Hepatocyte (in vitro differentiated cells): ENCODE results near the gene HAAO. TPM values are rescaled to one million over a fixed set of nuclear protein-coding genes. Genes with fewer than 3 reads are reported as not detected.

Experiments used
- DNase-seq: peaks from one replicate; pipeline ENCODE4 v3.0.0-alpha.2; 2016; ENCODE audit warnings: low spot score
- H2AFZ ChIP-seq: fragments of 200-600 bp; sonication (generic); 2 replicates; pipeline ENCODE4 v1.6.0; 2016; ENCODE audit warnings: antibody characterized with exemption, mild to moderate bottlenecking
- H3K27ac ChIP-seq: fragments of 200-600 bp; sonication (generic); 2 replicates; pipeline ENCODE4 v1.5.1; 2016; ENCODE audit warnings: mild to moderate bottlenecking
- H3K27me3 ChIP-seq: fragments of 200-600 bp; sonication (generic); 2 replicates; pipeline ENCODE4 v1.6.1; 2016
- H3K36me3 ChIP-seq: fragments of 200-600 bp; sonication (generic); replicated peaks from 2 replicates; pipeline ENCODE4 v1.5.1; 2016; ENCODE audit warnings: low read depth; ENCODE audit not compliant: insufficient read depth
- H3K4me1 ChIP-seq: fragments of 200-600 bp; sonication (generic); 2 replicates; pipeline ENCODE4 v1.5.1; 2016; ENCODE audit warnings: mild to moderate bottlenecking, moderate library complexity; ENCODE audit not compliant: insufficient read depth
- H3K4me2 ChIP-seq: fragments of 200-600 bp; sonication (generic); 2 replicates; pipeline ENCODE4 v1.6.0; 2016
- H3K4me3 ChIP-seq: fragments of 200-600 bp; sonication (generic); 2 replicates; pipeline ENCODE4 v1.5.1; 2016; ENCODE audit warnings: mild to moderate bottlenecking
- H3K79me2 ChIP-seq: fragments of 200-600 bp; sonication (generic); 2 replicates; pipeline ENCODE4 v1.6.0; 2017; ENCODE audit warnings: mild to moderate bottlenecking
- H3K9me2 ChIP-seq: fragments of 200-600 bp; sonication (generic); replicated peaks from 2 replicates; pipeline ENCODE4 v1.6.0; 2017; ENCODE audit warnings: mild to moderate bottlenecking; ENCODE audit not compliant: insufficient read depth
- H3K9me3 ChIP-seq: fragments of 200-600 bp; sonication (generic); 2 replicates; pipeline ENCODE4 v1.5.1; 2016; ENCODE audit warnings: low read depth, mild to moderate bottlenecking
- H4K20me1 ChIP-seq: fragments of 200-600 bp; sonication (generic); 2 replicates; pipeline ENCODE4 v1.6.0; 2016; ENCODE audit warnings: mild to moderate bottlenecking; ENCODE audit not compliant: insufficient read depth, poor library complexity, severe bottlenecking
- EZH2 ChIP-seq: fragments of 200-600 bp; sonication (generic); IDR thresholded peaks from 2 replicates; pipeline ENCODE4 v1.6.1; 2016; ENCODE audit warnings: antibody characterized with exemption, mild to moderate bottlenecking, borderline replicate concordance
- EZH2phosphoT487 ChIP-seq: fragments of 200-600 bp; sonication (generic); IDR thresholded peaks from one replicate; pipeline ENCODE4 v1.6.1; 2018; ENCODE audit warnings: antibody characterized with exemption, mild to moderate bottlenecking, low read depth, moderate library complexity; ENCODE audit not compliant: unreplicated experiment, severe bottlenecking
- WGBS: methylation state at CpG from one replicate; pipeline ENCODE4 v1.1.6; 2016; ENCODE audit warnings: low lambda C conversion rate; ENCODE audit errors: missing lambda C conversion rate; 5-methylcytosine and 5-hydroxymethylcytosine counted together
- polyA plus RNA-seq: library from polyadenylated mRNA; unstranded; fragments of >200 nt; fragmentation: Nextera tagmentation; extraction: Ambion mirVana; gene quantifications from 2 replicates; pipeline ENCODE4 v1.2.1, GENCODE V29; 2016
- total RNA-seq: library from RNA; depleted of rRNA; stranded (reverse); fragments of >200 nt; gene quantifications from 2 replicates; pipeline ENCODE4 v1.2.3, GENCODE V29; 2014
- TF ChIP-seq, protein P1 (sequence below): fragments of 200-600 bp; sonication (generic); IDR thresholded peaks from 2 replicates; pipeline ENCODE4 v1.5.1; 2016; ENCODE audit warnings: antibody characterized with exemption, mild to moderate bottlenecking; ENCODE audit not compliant: poor library complexity

HAAO gene
- total and polyA plus RNA-seq, 2 experiments from 2014 or later, result 22.0 to 35.4 TPM

DNA sequence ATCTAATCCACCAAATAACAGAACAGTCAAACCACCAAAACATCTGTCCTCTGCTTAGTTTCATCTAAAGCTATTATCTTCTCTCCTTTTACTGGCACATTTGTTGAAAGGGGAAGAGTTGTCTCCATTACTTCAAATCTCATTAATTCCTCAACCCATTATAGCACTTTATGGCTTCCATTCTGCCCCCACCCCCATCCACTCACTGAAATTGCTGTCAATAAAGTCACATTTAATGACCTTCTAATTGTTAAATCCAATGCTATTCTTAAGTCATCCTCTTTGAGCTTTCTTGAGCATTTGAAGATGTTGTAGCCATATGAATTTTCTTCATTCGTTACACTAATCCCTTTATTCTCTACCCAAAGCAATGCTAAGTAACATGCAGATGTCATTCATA is 33.6 kb downstream of the HAAO start:
- no peaks in the 10 kb centered on the region for H3K36me3 ChIP-seq
- H3K9me3 ChIP-seq, result no peaks in the 10 kb centered on the region
- H3K4me1 ChIP-seq, result peaks cover 5% of the 10 kb centered on the region
- no peak for TF ChIP-seq EZH2phosphoT487
- TF ChIP-seq, protein P1, sequence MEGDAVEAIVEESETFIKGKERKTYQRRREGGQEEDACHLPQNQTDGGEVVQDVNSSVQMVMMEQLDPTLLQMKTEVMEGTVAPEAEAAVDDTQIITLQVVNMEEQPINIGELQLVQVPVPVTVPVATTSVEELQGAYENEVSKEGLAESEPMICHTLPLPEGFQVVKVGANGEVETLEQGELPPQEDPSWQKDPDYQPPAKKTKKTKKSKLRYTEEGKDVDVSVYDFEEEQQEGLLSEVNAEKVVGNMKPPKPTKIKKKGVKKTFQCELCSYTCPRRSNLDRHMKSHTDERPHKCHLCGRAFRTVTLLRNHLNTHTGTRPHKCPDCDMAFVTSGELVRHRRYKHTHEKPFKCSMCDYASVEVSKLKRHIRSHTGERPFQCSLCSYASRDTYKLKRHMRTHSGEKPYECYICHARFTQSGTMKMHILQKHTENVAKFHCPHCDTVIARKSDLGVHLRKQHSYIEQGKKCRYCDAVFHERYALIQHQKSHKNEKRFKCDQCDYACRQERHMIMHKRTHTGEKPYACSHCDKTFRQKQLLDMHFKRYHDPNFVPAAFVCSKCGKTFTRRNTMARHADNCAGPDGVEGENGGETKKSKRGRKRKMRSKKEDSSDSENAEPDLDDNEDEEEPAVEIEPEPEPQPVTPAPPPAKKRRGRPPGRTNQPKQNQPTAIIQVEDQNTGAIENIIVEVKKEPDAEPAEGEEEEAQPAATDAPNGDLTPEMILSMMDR, result no peak
- no peak for TF ChIP-seq EZH2
- no peaks in the 10 kb centered on the region for H3K79me2 ChIP-seq
- WGBS, result 91% methylated on average over 1 of the region's 1 CpG
- DNase-seq, result no peak
- H3K4me3 ChIP-seq, result no peak overlapping the region
- no peak overlapping the region for H3K4me2 ChIP-seq
- no peak overlapping the region for H3K27ac ChIP-seq
- H2AFZ ChIP-seq, result no peak overlapping the region
- H3K9me2 ChIP-seq, result no peaks in the 10 kb centered on the region
- H4K20me1 ChIP-seq, result no peaks in the 10 kb centered on the region
- H3K27me3 ChIP-seq, result no peaks in the 10 kb centered on the region

DNA sequence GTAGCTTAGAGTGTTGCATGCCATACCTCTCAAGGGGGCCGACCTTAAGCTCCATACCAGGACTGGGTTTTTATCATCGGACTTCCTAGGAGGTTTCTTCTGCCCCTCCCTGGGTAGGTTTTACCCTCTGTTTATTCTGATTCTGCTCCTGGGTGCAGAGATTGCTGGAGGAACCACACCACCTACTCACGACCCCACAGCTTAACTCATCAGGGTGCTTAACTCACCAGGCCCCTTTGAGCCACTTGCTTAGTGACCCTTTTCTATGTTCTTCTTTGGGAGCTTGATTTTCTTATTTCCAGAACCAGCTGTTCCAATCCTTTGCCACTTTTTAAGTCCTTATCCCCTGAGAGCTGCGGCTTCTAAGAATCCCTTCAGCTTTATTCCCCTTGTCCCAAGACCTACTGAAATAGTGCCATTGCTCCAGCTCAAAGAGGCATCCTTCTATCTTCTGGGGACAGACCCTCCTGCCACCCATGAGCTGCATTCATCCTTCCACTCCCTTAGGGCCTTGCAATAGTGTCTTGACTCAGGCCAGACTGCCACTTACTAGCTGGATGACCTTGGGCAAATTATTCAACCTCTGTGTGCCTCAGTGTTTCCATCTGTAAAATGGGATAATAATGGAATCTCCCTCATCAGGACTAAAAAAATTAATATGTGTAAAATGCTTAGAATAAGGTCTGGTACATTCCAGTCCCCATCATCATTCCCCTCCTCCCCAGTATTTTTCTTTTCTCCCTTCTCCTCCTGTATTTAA is 34.2 kb downstream of the HAAO start:
- no peak overlapping the region for H3K27ac ChIP-seq
- H2AFZ ChIP-seq, result no peak overlapping the region
- peaks cover 5% of the 10 kb centered on the region for H3K4me1 ChIP-seq
- no peaks in the 10 kb centered on the region for H3K9me2 ChIP-seq
- no peaks in the 10 kb centered on the region for H4K20me1 ChIP-seq
- H3K4me3 ChIP-seq, result no peak overlapping the region
- no peaks in the 10 kb centered on the region for H3K9me3 ChIP-seq
- TF ChIP-seq, protein P1, result no peak
- TF ChIP-seq EZH2 (no peak), EZH2phosphoT487 (no peak)
- no peaks in the 10 kb centered on the region for H3K27me3 ChIP-seq
- no peaks in the 10 kb centered on the region for H3K36me3 ChIP-seq
- 89% methylated on average over 4 of the region's 4 CpGs for WGBS
- H3K79me2 ChIP-seq, result no peaks in the 10 kb centered on the region
- DNase-seq, result no peak
- H3K4me2 ChIP-seq, result no peak overlapping the region

DNA sequence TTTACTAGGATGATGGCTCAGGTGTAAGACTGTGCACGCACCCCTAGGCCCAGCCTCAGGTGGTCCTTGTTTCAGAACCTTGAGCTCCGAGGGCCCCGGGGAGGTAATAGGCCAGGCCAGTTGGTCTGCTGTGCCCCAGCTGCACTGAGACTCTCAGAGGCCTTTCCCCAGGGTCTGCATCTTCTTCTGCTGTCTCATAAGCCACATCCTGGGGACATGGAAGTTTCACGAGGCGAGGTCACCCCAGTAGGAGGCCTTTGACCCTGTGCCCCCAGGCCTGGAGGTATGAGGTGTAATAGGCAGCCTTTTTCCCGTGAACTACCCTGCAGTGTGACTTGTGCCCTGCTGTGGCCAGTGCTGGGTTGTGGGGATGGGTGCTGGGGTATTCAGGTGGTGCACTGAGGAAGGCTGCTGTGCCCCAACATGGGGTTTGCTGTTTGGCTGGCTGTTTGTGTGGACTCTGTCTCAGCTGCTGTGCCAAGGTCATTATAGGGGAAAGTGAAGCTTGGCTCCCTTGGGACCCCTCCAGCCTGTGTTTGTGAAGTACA is 35.3 kb downstream of the HAAO start:
- Histone ChIP-seq H3K9me2 (no peaks in the 10 kb centered on the region), H3K9me3 (no peaks in the 10 kb centered on the region), H3K36me3 (no peaks in the 10 kb centered on the region), H3K4me1 (peaks cover 5% of the 10 kb centered on the region), H3K27me3 (no peaks in the 10 kb centered on the region), H3K79me2 (no peaks in the 10 kb centered on the region), H3K27ac (no peak overlapping the region), H3K4me2 (no peak overlapping the region), H3K4me3 (no peak overlapping the region), H2AFZ (no peak overlapping the region), H4K20me1 (no peaks in the 10 kb centered on the region)
- no peak for DNase-seq
- WGBS, result 91% methylated on average over 6 of the region's 6 CpGs
- TF ChIP-seq EZH2phosphoT487 (no peak), EZH2 (no peak)
- TF ChIP-seq, protein P1, result no peak
